ENCODE measurements around the gene ABCC11. TPM values are rescaled to one million over a fixed set of nuclear protein-coding genes. Genes with fewer than 3 reads are reported as not detected.

The ABCC11 gene
- total RNA-seq, 2 experiments from 2014 or later: 0.19 TPM; not detected in 1

DNA sequence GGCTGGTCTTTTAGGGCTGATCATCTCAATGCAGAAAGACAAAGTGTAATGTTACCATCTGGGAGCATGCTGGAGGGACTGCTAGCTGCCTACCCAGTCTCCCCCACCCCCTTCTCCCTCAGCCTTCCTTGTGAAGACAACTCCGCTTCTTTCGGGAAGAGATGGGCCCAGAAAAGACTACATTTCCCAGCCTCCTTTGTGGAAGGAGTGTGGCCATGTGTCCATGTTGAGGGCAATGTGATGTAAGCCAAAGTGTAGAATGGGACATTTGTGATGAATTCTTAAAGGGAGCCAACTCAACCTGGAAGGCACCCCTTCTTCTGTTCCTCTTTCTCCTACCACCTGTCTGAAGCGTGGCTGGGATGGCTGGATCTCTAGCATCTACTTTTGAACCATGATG, 107.8 kb downstream of the ABCC11 start:
- CTCF ChIA-PET: no interaction called here
- DNase-seq (no peak), ATAC-seq (no peak)
- no peak overlapping the region for H3K4me3 Mint-ChIP-seq
- H3K36me3 Mint-ChIP-seq: no peaks in the 10 kb centered on the region
- H3K27me3 Mint-ChIP-seq: peaks cover 13% of the 10 kb centered on the region
- H3K27ac Mint-ChIP-seq: no peak overlapping the region
- H3K9me3 Mint-ChIP-seq (ENCODE audit: low read depth): no peaks in the 10 kb centered on the region
- no peaks in the 10 kb centered on the region for H3K4me1 Mint-ChIP-seq

DNA sequence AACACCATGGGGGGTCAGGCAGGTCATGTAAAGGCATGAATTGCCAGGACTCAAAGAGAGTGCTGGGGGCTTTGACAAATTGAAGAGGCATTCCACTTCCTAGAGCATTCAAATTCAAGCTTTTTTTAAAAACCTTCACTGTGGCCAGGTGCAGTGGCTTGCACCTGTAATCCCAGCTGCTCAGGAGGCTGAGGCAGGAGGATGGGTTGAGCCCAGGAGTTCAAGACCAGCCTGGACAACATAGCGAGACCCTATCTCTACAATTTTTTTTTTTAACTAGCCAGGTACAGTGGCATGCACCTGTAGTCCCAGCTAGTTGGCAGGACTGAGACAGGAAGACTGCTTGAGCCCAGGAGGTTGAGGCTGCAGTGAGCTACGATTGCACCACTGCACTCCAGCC, 108.8 kb downstream of the ABCC11 start:
- Mint-ChIP-seq H3K27me3 (peaks cover 10% of the 10 kb centered on the region), H3K4me3 (no peak overlapping the region), H3K27ac (no peak overlapping the region), H3K9me3 (ENCODE audit: low read depth) (no peaks in the 10 kb centered on the region), H3K4me1 (no peaks in the 10 kb centered on the region), H3K36me3 (no peaks in the 10 kb centered on the region)
- CTCF ChIA-PET: no interaction called here
- ATAC-seq (no peak), DNase-seq (no peak)

DNA sequence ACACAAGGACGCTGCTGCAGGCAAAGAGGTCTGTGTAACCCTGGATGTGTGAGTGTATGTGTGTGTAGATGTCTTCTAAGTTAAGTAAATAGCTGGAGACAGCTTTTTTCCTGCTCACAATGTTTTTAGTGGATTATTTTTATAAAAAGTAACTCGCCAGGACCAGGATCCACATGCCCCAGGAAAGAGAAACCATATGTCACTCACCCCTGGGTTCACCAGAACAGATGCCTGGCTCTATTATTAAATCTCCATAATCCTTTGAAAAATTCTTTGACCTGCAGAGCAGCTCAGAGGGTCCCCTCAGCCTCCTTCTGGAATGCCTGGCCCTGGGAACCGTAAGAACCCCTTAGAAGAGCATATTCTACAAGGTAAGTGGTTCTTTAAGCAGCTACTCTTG, 109.5 kb downstream of the ABCC11 start:
- H3K27me3 Mint-ChIP-seq: peaks cover 10% of the 10 kb centered on the region
- no peaks in the 10 kb centered on the region for H3K36me3 Mint-ChIP-seq
- no peaks in the 10 kb centered on the region for H3K9me3 Mint-ChIP-seq (ENCODE audit: low read depth)
- H3K4me1 Mint-ChIP-seq: no peaks in the 10 kb centered on the region
- ATAC-seq (no peak), DNase-seq (no peak)
- no peak overlapping the region for H3K27ac Mint-ChIP-seq
- H3K4me3 Mint-ChIP-seq: no peak overlapping the region
- CTCF ChIA-PET: no interaction called here

- H3K4me3 Mint-ChIP-seq: no peak overlapping the region
- no peaks in the 10 kb centered on the region for H3K9me3 Mint-ChIP-seq (ENCODE audit: low read depth)
- ATAC-seq (no peak), DNase-seq (no peak)
- H3K36me3 Mint-ChIP-seq: no peaks in the 10 kb centered on the region
- H3K4me1 Mint-ChIP-seq: no peaks in the 10 kb centered on the region
- CTCF ChIA-PET: no interaction called here
- H3K27ac Mint-ChIP-seq: no peak overlapping the region
- H3K27me3 Mint-ChIP-seq: peaks cover 2% of the 10 kb centered on the region
Measured at GRCh38 chr16:48136547-48137360, 110.6 kb downstream of the ABCC11 start.

GRCh38 chr16:48133455-48134211, 113.7 kb downstream of the ABCC11 start:
- Mint-ChIP-seq H3K27me3 (peaks cover 3% of the 10 kb centered on the region), H3K4me1 (no peaks in the 10 kb centered on the region), H3K36me3 (no peaks in the 10 kb centered on the region), H3K9me3 (ENCODE audit: low read depth) (no peaks in the 10 kb centered on the region), H3K4me3 (no peak overlapping the region), H3K27ac (no peak overlapping the region)
- no peak for ATAC-seq
- CTCF ChIA-PET: no interaction called here
- no peak for DNase-seq

- Mint-ChIP-seq H3K4me1 (no peaks in the 10 kb centered on the region), H3K27ac (no peak overlapping the region), H3K36me3 (no peaks in the 10 kb centered on the region), H3K27me3 (peaks cover 3% of the 10 kb centered on the region), H3K9me3 (ENCODE audit: low read depth) (no peaks in the 10 kb centered on the region), H3K4me3 (no peak overlapping the region)
- ATAC-seq (no peak), DNase-seq (no peak)
- CTCF ChIA-PET: no interaction called here
Measured at GRCh38 chr16:48132696-48133095, 114.6 kb downstream of the ABCC11 start.

DNA sequence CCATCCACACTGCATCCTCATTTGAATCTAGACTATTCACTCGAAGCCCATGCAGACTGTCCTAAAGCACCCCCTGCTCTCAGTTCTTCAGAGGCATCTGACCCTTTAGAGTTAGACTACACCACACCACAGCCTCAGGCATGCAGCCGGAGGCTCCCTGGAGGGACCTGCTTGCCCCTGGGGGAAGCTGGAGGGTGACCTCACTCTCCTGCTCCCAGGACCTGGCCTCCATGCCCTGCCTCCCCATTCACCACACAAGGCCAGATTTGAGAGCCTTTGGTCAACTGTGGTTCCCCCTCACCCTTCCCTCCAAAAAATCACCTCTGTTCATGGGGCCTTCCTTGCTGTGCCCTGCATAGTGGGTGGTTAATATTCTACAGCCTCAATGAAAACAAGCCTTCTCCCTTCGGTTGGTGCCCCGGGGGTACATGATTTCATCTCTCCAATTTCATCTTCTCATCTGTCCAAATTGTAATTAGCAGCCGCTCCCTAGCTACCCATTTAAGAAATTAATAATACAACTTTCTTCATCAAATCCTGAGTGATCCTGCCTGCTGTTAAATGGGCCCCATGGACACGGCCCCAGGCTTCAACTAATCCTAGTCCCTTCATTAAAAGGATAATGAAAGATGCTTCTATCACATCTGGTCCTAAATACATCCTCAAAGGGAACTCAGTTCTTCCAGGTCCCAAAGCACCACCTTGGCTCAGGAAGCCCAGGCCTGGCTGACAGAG, 116.0 kb downstream of the ABCC11 start:
- no peak for ATAC-seq
- CTCF ChIA-PET: no interaction called here
- H3K27ac Mint-ChIP-seq: no peak overlapping the region

GRCh38 chr16:48129926-48130325, 117.4 kb downstream of the ABCC11 start:
- no peak for ATAC-seq

More for the DNA sequence above, 116.0 kb downstream of the ABCC11 start:
- peaks cover 3% of the 10 kb centered on the region for H3K27me3 Mint-ChIP-seq
- H3K4me3 Mint-ChIP-seq: no peak overlapping the region
- H3K9me3 Mint-ChIP-seq (ENCODE audit: low read depth): no peaks in the 10 kb centered on the region
- DNase-seq: no peak
- no peaks in the 10 kb centered on the region for H3K36me3 Mint-ChIP-seq
- no peaks in the 10 kb centered on the region for H3K4me1 Mint-ChIP-seq

DNA sequence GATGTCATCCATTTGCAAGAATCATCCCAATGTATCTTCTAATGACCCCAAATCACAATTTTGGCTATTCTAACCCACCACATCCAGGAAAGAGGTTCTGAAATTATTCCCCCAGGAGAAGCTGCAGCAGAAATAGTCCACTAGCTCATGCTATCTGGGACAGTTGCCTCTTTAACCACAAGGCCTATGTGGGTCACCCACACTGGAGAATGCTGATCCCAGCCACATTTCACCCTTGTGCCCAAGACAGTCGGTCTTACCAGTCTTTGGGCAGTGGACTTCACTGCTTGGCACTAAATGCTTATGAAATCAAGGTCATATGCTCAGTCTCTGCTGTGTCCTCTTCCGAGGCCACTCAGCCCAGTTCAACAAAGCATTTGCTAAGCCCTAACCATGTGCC, 118.6 kb downstream of the ABCC11 start:
- ATAC-seq: no peak
- Mint-ChIP-seq H3K4me1 (peaks cover 1% of the 10 kb centered on the region), H3K27ac (no peak overlapping the region), H3K4me3 (no peak overlapping the region), H3K27me3 (peaks cover 3% of the 10 kb centered on the region), H3K9me3 (ENCODE audit: low read depth) (no peaks in the 10 kb centered on the region), H3K36me3 (no peaks in the 10 kb centered on the region)
- CTCF ChIA-PET: no interaction called here
- DNase-seq: no peak

More at GRCh38 chr16:48129926-48130325, 117.4 kb downstream of the ABCC11 start:
- no peaks in the 10 kb centered on the region for H3K36me3 Mint-ChIP-seq
- no peaks in the 10 kb centered on the region for H3K4me1 Mint-ChIP-seq
- no peaks in the 10 kb centered on the region for H3K9me3 Mint-ChIP-seq (ENCODE audit: low read depth)
- no peak for DNase-seq
- CTCF ChIA-PET: no interaction called here
- peaks cover 3% of the 10 kb centered on the region for H3K27me3 Mint-ChIP-seq
- no peak overlapping the region for H3K27ac Mint-ChIP-seq
- H3K4me3 Mint-ChIP-seq: no peak overlapping the region

DNA sequence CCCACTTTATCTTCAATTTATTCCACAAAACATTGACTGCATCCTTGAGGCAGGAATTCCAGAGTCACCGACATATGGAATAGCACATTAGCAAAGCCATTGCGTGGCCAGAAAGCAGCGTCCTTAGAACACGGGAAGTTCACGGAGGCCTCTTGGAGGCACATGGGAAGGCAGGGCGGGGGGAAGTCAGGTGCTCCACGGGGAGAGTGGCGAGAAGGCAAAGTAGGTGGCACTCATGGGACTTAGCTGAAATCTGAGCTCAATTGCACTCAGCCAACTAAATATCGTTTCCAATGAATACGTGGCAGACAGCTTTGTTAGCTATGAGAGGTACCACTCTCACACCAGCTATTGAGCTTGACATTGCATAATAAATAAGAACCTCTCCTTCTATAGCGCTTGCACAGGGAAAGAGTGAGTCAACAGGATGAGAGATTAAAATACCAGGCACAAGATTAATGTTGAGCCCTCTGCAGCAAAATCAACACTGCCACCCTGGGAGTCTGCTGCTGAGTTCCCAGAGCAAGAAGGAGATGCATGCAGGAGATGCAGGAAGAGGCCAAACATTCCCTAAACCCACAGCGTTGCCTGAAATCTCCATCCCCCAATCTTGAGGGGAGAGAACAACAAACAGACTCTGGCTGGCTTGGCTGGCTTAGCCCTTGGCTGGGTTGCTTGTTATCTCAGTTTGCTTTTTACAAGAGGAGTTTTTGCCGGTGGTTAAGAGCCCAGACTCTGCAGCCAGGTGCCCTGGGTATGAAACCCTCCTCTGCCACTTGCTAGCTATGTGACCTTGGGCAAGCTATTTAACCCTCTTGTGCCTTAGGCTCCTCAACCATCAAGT, 120.3 kb downstream of the ABCC11 start:
- Mint-ChIP-seq H3K4me3 (no peak overlapping the region), H3K9me3 (ENCODE audit: low read depth) (no peaks in the 10 kb centered on the region), H3K4me1 (peaks cover 14% of the 10 kb centered on the region), H3K27ac (no peak overlapping the region), H3K27me3 (peaks cover 3% of the 10 kb centered on the region), H3K36me3 (no peaks in the 10 kb centered on the region)
- CTCF ChIA-PET: no interaction called here
- no peak for ATAC-seq
- DNase-seq: no peak

DNA sequence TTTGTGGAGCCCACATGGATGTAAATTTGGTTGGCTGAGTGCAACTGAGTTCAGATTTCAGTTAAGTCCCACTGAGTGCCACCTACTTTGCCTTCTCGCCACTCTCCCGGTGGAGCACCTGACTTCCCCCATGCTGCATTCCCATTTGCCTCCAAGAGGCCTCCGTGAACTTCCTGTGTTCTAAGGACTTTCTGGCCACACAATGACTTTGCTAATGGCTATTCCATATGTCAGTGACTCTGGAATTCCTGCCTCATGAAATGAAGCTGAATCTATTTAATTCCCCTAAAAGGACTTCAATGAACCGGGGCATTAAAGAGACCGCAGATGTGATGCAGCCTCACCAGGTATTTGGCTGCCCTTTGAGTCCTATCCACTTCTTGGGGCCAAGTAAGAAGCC, 121.5 kb downstream of the ABCC11 start:
- CTCF ChIA-PET: no interaction called here
- ATAC-seq (no peak), DNase-seq (no peak)
- Mint-ChIP-seq H3K9me3 (ENCODE audit: low read depth) (no peaks in the 10 kb centered on the region), H3K27me3 (peaks cover 3% of the 10 kb centered on the region), H3K4me1 (peaks cover 14% of the 10 kb centered on the region), H3K36me3 (no peaks in the 10 kb centered on the region), H3K4me3 (no peak overlapping the region), H3K27ac (no peak overlapping the region)

GRCh38 chr16:48124266-48124665, 123.1 kb downstream of the ABCC11 start:
- no peaks in the 10 kb centered on the region for H3K36me3 Mint-ChIP-seq

More at GRCh38 chr16:48124266-48124665, 123.1 kb downstream of the ABCC11 start:
- peaks cover 2% of the 10 kb centered on the region for H3K27me3 Mint-ChIP-seq
- no peak overlapping the region for H3K27ac Mint-ChIP-seq
- no peaks in the 10 kb centered on the region for H3K9me3 Mint-ChIP-seq (ENCODE audit: low read depth)
- no peak overlapping the region for H3K4me3 Mint-ChIP-seq
- DNase-seq (no peak), ATAC-seq (no peak)
- H3K4me1 Mint-ChIP-seq: peaks cover 14% of the 10 kb centered on the region
- CTCF ChIA-PET: interaction anchor here (0.8 to 1.0 kb wide), 3 partner anchors 11 to 983 kb away, joined by 3 read pairs; no protein-coding TSS in a partner anchor
